ENCODE results near the gene KPTN. TPM values are rescaled to one million over a fixed set of nuclear protein-coding genes. Genes with fewer than 3 reads are reported as not detected.

The KPTN gene
- total RNA-seq, 1 donor from 2014 or later, result 12.0 TPM

- DNase-seq (ENCODE audit: low spot score), result no peak
- Mint-ChIP-seq H3K36me3 (ENCODE audit: low read depth, unreplicated experiment) (peaks cover 10% of the 10 kb centered on the region), H3K4me1 (ENCODE audit: unreplicated experiment) (peaks cover 28% of the 10 kb centered on the region), H3K9me3 (ENCODE audit: unreplicated experiment) (no peaks in the 10 kb centered on the region), H3K27ac (ENCODE audit: unreplicated experiment) (no peak overlapping the region), H3K4me3 (ENCODE audit: unreplicated experiment) (no peak overlapping the region), H3K27me3 (ENCODE audit: unreplicated experiment) (peaks cover 13% of the 10 kb centered on the region)
- TF ChIP-seq CTCF (IDR thresholded peaks at IDR 0.05; ENCODE audit: unreplicated experiment), result no peak
Measured at GRCh38 chr19:47509170-47509847, 25.3 kb upstream of the KPTN start.

- H3K27me3 Mint-ChIP-seq (ENCODE audit: unreplicated experiment), result peaks cover 9% of the 10 kb centered on the region
- peaks cover 10% of the 10 kb centered on the region for H3K36me3 Mint-ChIP-seq (ENCODE audit: low read depth, unreplicated experiment)
- no peak overlapping the region for H3K27ac Mint-ChIP-seq (ENCODE audit: unreplicated experiment)
Measured at GRCh38 chr19:47508721-47509120, 24.7 kb upstream of the KPTN start.

GRCh38 chr19:47507924-47508553 is 24.0 kb upstream of the KPTN start:
- H3K27me3 Mint-ChIP-seq (ENCODE audit: unreplicated experiment), result peaks cover 9% of the 10 kb centered on the region
- no peak for TF ChIP-seq CTCF (IDR thresholded peaks at IDR 0.05; ENCODE audit: unreplicated experiment)
- H3K4me3 Mint-ChIP-seq (ENCODE audit: unreplicated experiment), result no peak overlapping the region
- DNase-seq (ENCODE audit: low spot score), result no peak
- no peak overlapping the region for H3K27ac Mint-ChIP-seq (ENCODE audit: unreplicated experiment)
- no peaks in the 10 kb centered on the region for H3K9me3 Mint-ChIP-seq (ENCODE audit: unreplicated experiment)
- H3K4me1 Mint-ChIP-seq (ENCODE audit: unreplicated experiment), result peaks cover 17% of the 10 kb centered on the region
- peaks cover 13% of the 10 kb centered on the region for H3K36me3 Mint-ChIP-seq (ENCODE audit: low read depth, unreplicated experiment)

More at GRCh38 chr19:47508721-47509120, 24.7 kb upstream of the KPTN start:
- Mint-ChIP-seq H3K9me3 (ENCODE audit: unreplicated experiment) (no peaks in the 10 kb centered on the region), H3K4me3 (ENCODE audit: unreplicated experiment) (no peak overlapping the region), H3K4me1 (ENCODE audit: unreplicated experiment) (peaks cover 23% of the 10 kb centered on the region)
- TF ChIP-seq CTCF (IDR thresholded peaks at IDR 0.05; ENCODE audit: unreplicated experiment), result no peak
- no peak for DNase-seq (ENCODE audit: low spot score)

- H3K9me3 Mint-ChIP-seq (ENCODE audit: unreplicated experiment), result no peaks in the 10 kb centered on the region
- peaks cover 21% of the 10 kb centered on the region for H3K36me3 Mint-ChIP-seq (ENCODE audit: low read depth, unreplicated experiment)
- H3K4me3 Mint-ChIP-seq (ENCODE audit: unreplicated experiment), result no peak overlapping the region
- TF ChIP-seq CTCF (IDR thresholded peaks at IDR 0.05; ENCODE audit: unreplicated experiment), result no peak
- H3K27ac Mint-ChIP-seq (ENCODE audit: unreplicated experiment), result no peak overlapping the region
- DNase-seq (ENCODE audit: low spot score), result no peak
- peaks cover 6% of the 10 kb centered on the region for H3K4me1 Mint-ChIP-seq (ENCODE audit: unreplicated experiment)
- H3K27me3 Mint-ChIP-seq (ENCODE audit: unreplicated experiment), result no peaks in the 10 kb centered on the region
Measured at GRCh38 chr19:47507012-47507411, 23.0 kb upstream of the KPTN start.

GRCh38 chr19:47506459-47506858 is 22.4 kb upstream of the KPTN start:
- no peak for TF ChIP-seq CTCF (IDR thresholded peaks at IDR 0.05; ENCODE audit: unreplicated experiment)
- Mint-ChIP-seq H3K27me3 (ENCODE audit: unreplicated experiment) (no peaks in the 10 kb centered on the region), H3K4me3 (ENCODE audit: unreplicated experiment) (no peak overlapping the region), H3K36me3 (ENCODE audit: low read depth, unreplicated experiment) (peaks cover 19% of the 10 kb centered on the region), H3K27ac (ENCODE audit: unreplicated experiment) (no peak overlapping the region), H3K4me1 (ENCODE audit: unreplicated experiment) (peaks cover 3% of the 10 kb centered on the region), H3K9me3 (ENCODE audit: unreplicated experiment) (no peaks in the 10 kb centered on the region)
- DNase-seq (ENCODE audit: low spot score), result no peak
